DOHH2 (cell line): ENCODE data around the gene TRPM8.

Source experiments
- H3F3A ChIP-seq: fragments of 200-600 bp; sonication (generic), shearing (Covaris generic); 2 replicates; pipeline ENCODE4 v1.6.0; 2016; ENCODE audit warnings: antibody characterized with exemption, mild to moderate bottlenecking; ENCODE audit not compliant: control insufficient read depth, insufficient read depth
- H3K27ac ChIP-seq: fragments of 200-600 bp; sonication (generic); 2 replicates; pipeline ENCODE4 v1.5.1; 2014; ENCODE audit warnings: low read depth, mild to moderate bottlenecking, low read length, moderate library complexity
- H3K27me3 ChIP-seq: fragments of 200-600 bp; sonication (generic); 2 replicates; pipeline ENCODE4 v1.6.1; 2014; ENCODE audit warnings: mild to moderate bottlenecking, low read length, mixed read lengths; ENCODE audit not compliant: control insufficient read depth
- H3K36me3 ChIP-seq: fragments of 200-600 bp; sonication (generic); 2 replicates; pipeline ENCODE4 v1.6.1; 2014; ENCODE audit warnings: mild to moderate bottlenecking, low read length, moderate library complexity, mixed read lengths; ENCODE audit not compliant: control insufficient read depth
- H3K4me1 ChIP-seq: fragments of 200-600 bp; sonication (generic); 2 replicates; pipeline ENCODE4 v1.6.1; 2014; ENCODE audit warnings: mild to moderate bottlenecking, low read length, mixed read lengths; ENCODE audit not compliant: control insufficient read depth
- H3K4me2 ChIP-seq: fragments of 200-600 bp; sonication (generic); 2 replicates; pipeline ENCODE4 v1.6.0; 2014; ENCODE audit warnings: mild to moderate bottlenecking, low read length, moderate library complexity
- H3K4me3 ChIP-seq: fragments of 200-600 bp; sonication (generic); 2 replicates; pipeline ENCODE4 v1.5.1; 2014; ENCODE audit warnings: mild to moderate bottlenecking, low read length, mixed read lengths
- H3K79me2 ChIP-seq: fragments of 200-600 bp; sonication (generic); 2 replicates; pipeline ENCODE4 v1.6.1; 2014; ENCODE audit warnings: mild to moderate bottlenecking, low read length, mixed read lengths; ENCODE audit not compliant: control insufficient read depth
- H3K9me2 ChIP-seq: fragments of 200-600 bp; sonication (generic); replicated peaks from 2 replicates; pipeline ENCODE4 v1.6.1; 2014; ENCODE audit warnings: mild to moderate bottlenecking, low read length, mixed read lengths; ENCODE audit not compliant: control insufficient read depth
- H3K9me3 ChIP-seq: fragments of 200-600 bp; sonication (generic); 2 replicates; pipeline ENCODE4 v1.6.1; 2014; ENCODE audit warnings: antibody characterized with exemption, low read length, mixed read lengths; ENCODE audit not compliant: control insufficient read depth, insufficient read depth
- H4K20me1 ChIP-seq: fragments of 200-600 bp; sonication (generic); 2 replicates; pipeline ENCODE4 v1.6.0; 2014; ENCODE audit warnings: low read depth, mild to moderate bottlenecking, antibody characterized with exemption, low read length, moderate library complexity; ENCODE audit not compliant: control insufficient read depth, insufficient read depth
- EZH2phosphoT487 ChIP-seq: fragments of 200-600 bp; sonication (generic); IDR thresholded peaks from 2 replicates; pipeline ENCODE4 v1.6.1; 2017; ENCODE audit warnings: borderline replicate concordance, mild to moderate bottlenecking, antibody characterized with exemption, low read length, moderate library complexity, mixed read lengths
- TF ChIP-seq, protein P1 (sequence below): fragments of 200-600 bp; sonication (generic); IDR thresholded peaks from one replicate; pipeline ENCODE4 v1.5.1; 2014; ENCODE audit warnings: antibody characterized with exemption, mild to moderate bottlenecking, low read depth, low read length; ENCODE audit not compliant: poor library complexity, severe bottlenecking

Gene TRPM8

DNA sequence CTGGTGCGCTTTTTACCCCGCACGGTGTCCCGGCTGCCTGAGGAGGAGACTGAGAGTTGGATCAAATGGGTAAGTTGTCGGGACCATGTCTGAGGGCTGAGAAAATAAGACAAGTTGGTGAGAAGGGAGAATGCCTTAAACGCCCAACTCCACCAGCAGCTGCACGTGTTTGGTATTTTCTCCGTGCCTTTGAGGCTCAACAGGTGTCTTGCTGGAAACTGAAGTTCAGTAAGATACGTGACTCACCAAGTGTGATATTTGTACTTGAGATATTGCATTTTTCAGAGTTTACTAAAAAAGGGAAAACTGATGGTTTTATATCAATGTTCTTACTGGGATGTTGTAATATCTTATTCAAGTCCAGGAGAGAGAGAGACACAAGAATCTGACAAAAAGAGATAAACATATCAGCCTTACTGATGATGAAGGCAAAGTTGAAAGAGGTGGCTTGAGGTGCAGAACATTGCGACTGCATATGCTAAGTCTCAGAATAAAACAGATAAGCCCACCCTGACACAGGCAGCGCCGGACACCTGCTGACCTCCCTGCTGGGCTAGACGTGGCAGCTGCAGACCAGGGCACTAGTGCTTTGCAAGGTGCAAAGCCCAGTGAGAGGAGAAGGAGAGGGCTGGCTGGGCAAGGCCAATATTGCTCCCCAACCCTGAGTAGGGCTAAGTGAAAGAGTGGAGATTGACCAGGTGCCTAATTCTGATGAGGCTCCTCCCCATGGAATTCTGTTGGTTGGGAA, 33.1 kb downstream of the TRPM8 start:
- Histone ChIP-seq H3K79me2 (no peaks in the 10 kb centered on the region), H3K4me3 (no peak overlapping the region), H3K27ac (no peak overlapping the region), H3K4me2 (no peak overlapping the region), H3K4me1 (no peaks in the 10 kb centered on the region), H3K27me3 (no peaks in the 10 kb centered on the region), H3K9me3 (no peaks in the 10 kb centered on the region), H4K20me1 (no peaks in the 10 kb centered on the region), H3K36me3 (no peaks in the 10 kb centered on the region), H3K9me2 (no peaks in the 10 kb centered on the region), H3F3A (no peaks in the 10 kb centered on the region)
- TF ChIP-seq, protein P1, sequence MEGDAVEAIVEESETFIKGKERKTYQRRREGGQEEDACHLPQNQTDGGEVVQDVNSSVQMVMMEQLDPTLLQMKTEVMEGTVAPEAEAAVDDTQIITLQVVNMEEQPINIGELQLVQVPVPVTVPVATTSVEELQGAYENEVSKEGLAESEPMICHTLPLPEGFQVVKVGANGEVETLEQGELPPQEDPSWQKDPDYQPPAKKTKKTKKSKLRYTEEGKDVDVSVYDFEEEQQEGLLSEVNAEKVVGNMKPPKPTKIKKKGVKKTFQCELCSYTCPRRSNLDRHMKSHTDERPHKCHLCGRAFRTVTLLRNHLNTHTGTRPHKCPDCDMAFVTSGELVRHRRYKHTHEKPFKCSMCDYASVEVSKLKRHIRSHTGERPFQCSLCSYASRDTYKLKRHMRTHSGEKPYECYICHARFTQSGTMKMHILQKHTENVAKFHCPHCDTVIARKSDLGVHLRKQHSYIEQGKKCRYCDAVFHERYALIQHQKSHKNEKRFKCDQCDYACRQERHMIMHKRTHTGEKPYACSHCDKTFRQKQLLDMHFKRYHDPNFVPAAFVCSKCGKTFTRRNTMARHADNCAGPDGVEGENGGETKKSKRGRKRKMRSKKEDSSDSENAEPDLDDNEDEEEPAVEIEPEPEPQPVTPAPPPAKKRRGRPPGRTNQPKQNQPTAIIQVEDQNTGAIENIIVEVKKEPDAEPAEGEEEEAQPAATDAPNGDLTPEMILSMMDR, result no peak
- no peak for TF ChIP-seq EZH2phosphoT487

DNA sequence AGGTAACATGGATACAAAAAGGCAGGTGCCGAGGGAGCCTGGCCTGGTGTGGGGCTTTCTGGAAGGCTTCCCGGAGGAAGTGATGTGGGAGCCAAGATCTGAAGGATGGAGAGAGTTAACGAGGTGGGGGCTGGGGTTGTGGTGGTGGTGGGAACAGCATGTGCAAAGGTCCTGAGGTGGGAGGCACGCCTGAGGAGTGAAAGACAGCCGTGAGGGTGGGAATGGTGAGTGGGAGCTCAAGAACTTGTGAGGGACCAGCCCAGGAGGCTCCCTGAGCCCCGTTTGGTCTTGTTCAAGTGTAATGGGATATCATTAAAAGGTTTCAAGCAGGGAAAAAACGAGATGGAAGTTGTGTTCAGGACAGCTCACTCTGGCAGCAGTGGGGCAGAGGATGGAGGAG, 35.2 kb downstream of the TRPM8 start:
- no peaks in the 10 kb centered on the region for H3K4me1 ChIP-seq
- no peaks in the 10 kb centered on the region for H3K79me2 ChIP-seq
- H4K20me1 ChIP-seq, result no peaks in the 10 kb centered on the region
- no peaks in the 10 kb centered on the region for H3F3A ChIP-seq
- no peaks in the 10 kb centered on the region for H3K27me3 ChIP-seq
- no peaks in the 10 kb centered on the region for H3K9me3 ChIP-seq
- H3K4me3 ChIP-seq, result no peak overlapping the region
- no peak overlapping the region for H3K27ac ChIP-seq
- no peaks in the 10 kb centered on the region for H3K36me3 ChIP-seq
- H3K4me2 ChIP-seq, result no peak overlapping the region
- no peak for TF ChIP-seq EZH2phosphoT487
- TF ChIP-seq, protein P1, result no peak
- H3K9me2 ChIP-seq, result no peaks in the 10 kb centered on the region

DNA sequence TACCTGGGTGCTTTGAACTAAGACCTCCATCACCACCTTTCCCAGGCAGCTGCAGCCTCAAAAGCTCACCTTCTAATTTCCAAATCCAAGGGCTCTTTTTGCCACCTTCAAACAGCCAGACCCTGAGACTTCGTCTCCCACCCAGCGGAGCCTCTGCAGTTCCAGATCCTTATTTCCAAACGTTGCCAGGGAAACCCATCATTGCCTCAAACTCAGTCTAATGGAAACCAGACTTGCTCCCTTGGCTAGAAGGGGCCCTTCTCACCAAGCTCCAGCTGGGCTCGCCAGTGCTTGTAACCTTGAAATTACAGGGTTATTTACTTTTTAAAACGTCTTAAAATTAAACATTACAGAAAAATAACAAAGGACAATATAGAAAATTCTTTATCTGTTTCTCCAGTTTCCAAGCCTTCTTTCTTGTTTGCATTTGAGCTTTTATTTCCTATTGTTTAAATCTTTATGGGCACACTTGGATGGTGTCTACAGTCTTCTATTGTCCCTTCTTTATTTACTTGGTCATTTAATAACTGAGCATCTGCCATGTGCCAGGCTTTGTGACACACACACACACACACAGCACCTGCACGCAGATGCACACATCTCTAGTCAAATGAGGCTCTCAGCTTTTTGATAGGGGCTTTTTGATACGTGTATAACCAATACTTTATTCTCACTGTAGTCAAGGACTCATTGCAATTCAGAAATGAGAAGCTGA, 36.1 kb downstream of the TRPM8 start:
- Histone ChIP-seq H3K36me3 (no peaks in the 10 kb centered on the region), H3K4me1 (no peaks in the 10 kb centered on the region), H4K20me1 (no peaks in the 10 kb centered on the region), H3K9me3 (no peaks in the 10 kb centered on the region), H3K4me3 (no peak overlapping the region), H3K27ac (no peak overlapping the region), H3K79me2 (no peaks in the 10 kb centered on the region), H3K9me2 (no peaks in the 10 kb centered on the region), H3K4me2 (no peak overlapping the region), H3K27me3 (no peaks in the 10 kb centered on the region), H3F3A (no peaks in the 10 kb centered on the region)
- no peak for TF ChIP-seq EZH2phosphoT487
- TF ChIP-seq, protein P1, result no peak
